Esophagus squamous epithelium (tissue), 5 donors: ENCODE data around the gene DLG2. TPM values are rescaled to one million over a fixed set of nuclear protein-coding genes. Genes with fewer than 3 reads are reported as not detected.

Source experiments
- DNase-seq: peaks from one replicate; lab custom pipeline; 2025; lab: John Stamatoyannopoulos, UW
- H3K27ac ChIP-seq, 4 donors: fragments of 200-600 bp; sonication (generic); one replicate each; pipeline ENCODE4 v1.5.1; 2016 to 2019; ENCODE audit warnings: mild to moderate bottlenecking in 1 of 4
- H3K27me3 ChIP-seq, 4 donors: fragments of 200-600 bp; sonication (generic); 1 replicate in 3 of 4; 2 replicates in 1 of 4; pipeline versions ENCODE4 v1.5.1 to v1.6.0; 2017 to 2021; ENCODE audit warnings: antibody characterized with exemption in 1 of 4
- H3K36me3 ChIP-seq, 3 donors: fragments of 200-600 bp; sonication (generic); one replicate each; pipeline ENCODE4 v1.5.1; 2016 to 2019
- H3K4me1 ChIP-seq, 3 donors: fragments of 200-600 bp; sonication (generic); one replicate each; pipeline ENCODE4 v1.5.1; 2017 to 2019
- H3K4me3 ChIP-seq, 4 donors: fragments of 200-600 bp; sonication (generic); 1 replicate in 3 of 4; 2 replicates in 1 of 4; pipeline ENCODE4 v1.5.1; 2016 to 2019; ENCODE audit warnings: mild to moderate bottlenecking in 2 of 4, moderate library complexity in 1 of 4
- H3K9me3 ChIP-seq, 3 donors: fragments of 200-600 bp; sonication (generic); one replicate each; pipeline ENCODE4 v1.5.1; 2016 to 2019
- POLR2A ChIP-seq, 4 donors: fragments of 450-650 bp; IDR thresholded peaks; one replicate each; pipeline ENCODE4 v1.6.1; 2017; ENCODE audit warnings: antibody characterized with exemption in 4 of 4, mild to moderate bottlenecking in 4 of 4, moderate library complexity in 3 of 4
- WGBS, 2 donors: methylation state at CpG; one replicate each; pipeline ENCODE4 v1.1.5; 2018; 5-methylcytosine and 5-hydroxymethylcytosine counted together
- intact Hi-C: fragments of 100-400 bp; cut with DNase I; formaldehyde crosslinking; loops from one replicate; pipeline ENCODE4 v1.15.0; 2022
- total RNA-seq, 4 donors: library from RNA; depleted of rRNA; stranded (reverse); fragments of >200 nt; gene quantifications; one replicate each; pipeline ENCODE4 v1.1.0, GENCODE V29; 2016
- TF ChIP-seq, protein P1 (sequence below), 6 experiments: fragments of 450-650 bp in 4 of 6; fragments of 200-600 bp in 2 of 6; sonication (generic) in 2 of 6; IDR thresholded peaks; one replicate each; pipeline ENCODE4 v1.5.1; 2016 to 2019; ENCODE audit warnings: antibody characterized with exemption in 6 of 6, mild to moderate bottlenecking in 4 of 6, moderate library complexity in 4 of 6
- donor health status: DM: yes; HTN: yes; CAD: no.

DLG2 gene
- total RNA-seq, 4 donors from 2014 or later = 2.9 to 27.7 (median 12.6) TPM

DNA sequence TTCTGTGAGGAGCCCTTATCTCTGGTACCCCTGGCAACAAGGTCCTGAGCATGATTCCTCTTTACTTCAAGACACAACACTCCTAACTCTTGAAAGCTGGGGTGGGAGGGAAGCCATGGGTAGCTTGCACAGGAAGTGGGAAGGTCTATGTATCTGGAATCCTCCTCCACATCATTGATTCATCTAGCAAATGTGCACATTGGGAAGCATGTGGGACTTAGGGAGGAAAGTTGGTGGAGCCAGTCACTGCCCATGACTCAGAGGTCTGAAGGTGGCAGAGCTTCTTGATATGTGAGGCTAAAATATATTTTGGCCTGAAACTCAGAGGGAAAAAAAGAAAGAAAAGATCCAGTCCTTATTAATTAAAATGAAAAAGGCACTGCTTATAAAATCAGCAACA, 1000.9 kb downstream of the DLG2 start:
- H3K27ac ChIP-seq = no peak overlapping the region
- TF ChIP-seq, protein P1, sequence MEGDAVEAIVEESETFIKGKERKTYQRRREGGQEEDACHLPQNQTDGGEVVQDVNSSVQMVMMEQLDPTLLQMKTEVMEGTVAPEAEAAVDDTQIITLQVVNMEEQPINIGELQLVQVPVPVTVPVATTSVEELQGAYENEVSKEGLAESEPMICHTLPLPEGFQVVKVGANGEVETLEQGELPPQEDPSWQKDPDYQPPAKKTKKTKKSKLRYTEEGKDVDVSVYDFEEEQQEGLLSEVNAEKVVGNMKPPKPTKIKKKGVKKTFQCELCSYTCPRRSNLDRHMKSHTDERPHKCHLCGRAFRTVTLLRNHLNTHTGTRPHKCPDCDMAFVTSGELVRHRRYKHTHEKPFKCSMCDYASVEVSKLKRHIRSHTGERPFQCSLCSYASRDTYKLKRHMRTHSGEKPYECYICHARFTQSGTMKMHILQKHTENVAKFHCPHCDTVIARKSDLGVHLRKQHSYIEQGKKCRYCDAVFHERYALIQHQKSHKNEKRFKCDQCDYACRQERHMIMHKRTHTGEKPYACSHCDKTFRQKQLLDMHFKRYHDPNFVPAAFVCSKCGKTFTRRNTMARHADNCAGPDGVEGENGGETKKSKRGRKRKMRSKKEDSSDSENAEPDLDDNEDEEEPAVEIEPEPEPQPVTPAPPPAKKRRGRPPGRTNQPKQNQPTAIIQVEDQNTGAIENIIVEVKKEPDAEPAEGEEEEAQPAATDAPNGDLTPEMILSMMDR (IDR thresholded peaks at IDR 0.05) = no peak
- no peak for TF ChIP-seq POLR2A (IDR thresholded peaks at IDR 0.05)
- no peaks in the 10 kb centered on the region for H3K36me3 ChIP-seq
- intact Hi-C loops = no loop called here
- DNase-seq = no peak
- no peaks in the 10 kb centered on the region for H3K27me3 ChIP-seq
- no peak overlapping the region for H3K4me3 ChIP-seq
- H3K9me3 ChIP-seq = no peaks in the 10 kb centered on the region
- H3K4me1 ChIP-seq = no peaks in the 10 kb centered on the region

DNA sequence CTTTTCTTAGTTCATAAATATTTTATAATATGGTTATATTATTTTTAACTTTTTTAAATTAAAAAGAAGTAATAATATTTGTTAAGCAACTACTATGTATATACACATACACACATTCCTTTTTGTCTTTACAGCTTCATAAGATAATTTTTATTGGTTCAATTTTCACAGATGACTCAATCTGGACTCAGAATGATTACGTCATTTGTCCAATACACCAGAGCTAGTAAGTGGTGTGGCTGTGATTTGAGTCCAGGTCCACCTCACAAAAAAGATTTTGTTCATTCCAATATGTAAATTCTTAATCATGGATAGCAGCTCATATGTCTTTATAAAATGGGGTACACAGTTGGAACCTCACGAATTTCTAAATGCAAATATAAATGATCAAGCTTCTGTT, 1014.5 kb downstream of the DLG2 start:
- no peak overlapping the region for H3K27ac ChIP-seq
- intact Hi-C loops = no loop called here
- no peaks in the 10 kb centered on the region for H3K36me3 ChIP-seq

DNA sequence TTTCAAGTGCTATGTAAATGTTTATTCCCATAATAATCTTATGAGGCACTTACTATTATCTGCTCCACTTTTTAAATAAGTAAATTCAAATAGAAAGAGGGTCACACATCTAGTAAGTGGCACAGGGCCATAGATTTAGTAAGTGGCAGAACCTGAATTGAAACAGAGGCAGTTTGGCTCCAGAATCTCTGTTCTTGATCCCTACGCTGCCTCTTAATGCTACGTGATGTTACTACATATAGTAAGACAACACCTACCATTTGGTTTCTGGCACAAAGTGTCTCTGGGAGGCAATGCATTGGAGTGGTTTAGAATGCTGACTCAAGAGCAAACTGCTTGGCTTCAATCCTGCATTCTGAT, 1018.3 kb downstream of the DLG2 start:
- Histone ChIP-seq H3K4me1 (no peaks in the 10 kb centered on the region), H3K27ac (no peak overlapping the region), H3K9me3 (no peaks in the 10 kb centered on the region), H3K36me3 (no peaks in the 10 kb centered on the region), H3K4me3 (no peak overlapping the region), H3K27me3 (no peaks in the 10 kb centered on the region)
- DNase-seq = no peak
- 89% methylated on average over 2 of the region's 2 CpGs for WGBS, 2 donors
- TF ChIP-seq, protein P1 (IDR thresholded peaks at IDR 0.05) = no peak
- TF ChIP-seq POLR2A (IDR thresholded peaks at IDR 0.05) = no peak
- intact Hi-C loops = no loop called here

More for the DNA sequence above, 1014.5 kb downstream of the DLG2 start:
- Histone ChIP-seq H3K4me3 (no peak overlapping the region), H3K9me3 (no peaks in the 10 kb centered on the region), H3K27me3 (no peaks in the 10 kb centered on the region), H3K4me1 (no peaks in the 10 kb centered on the region)
- DNase-seq = no peak
- 45 to 56% methylated on average over 2 of the region's 2 CpGs for WGBS, 2 donors
- TF ChIP-seq POLR2A (IDR thresholded peaks at IDR 0.05) = no peak
- TF ChIP-seq, protein P1 (IDR thresholded peaks at IDR 0.05) = no peak

DNA sequence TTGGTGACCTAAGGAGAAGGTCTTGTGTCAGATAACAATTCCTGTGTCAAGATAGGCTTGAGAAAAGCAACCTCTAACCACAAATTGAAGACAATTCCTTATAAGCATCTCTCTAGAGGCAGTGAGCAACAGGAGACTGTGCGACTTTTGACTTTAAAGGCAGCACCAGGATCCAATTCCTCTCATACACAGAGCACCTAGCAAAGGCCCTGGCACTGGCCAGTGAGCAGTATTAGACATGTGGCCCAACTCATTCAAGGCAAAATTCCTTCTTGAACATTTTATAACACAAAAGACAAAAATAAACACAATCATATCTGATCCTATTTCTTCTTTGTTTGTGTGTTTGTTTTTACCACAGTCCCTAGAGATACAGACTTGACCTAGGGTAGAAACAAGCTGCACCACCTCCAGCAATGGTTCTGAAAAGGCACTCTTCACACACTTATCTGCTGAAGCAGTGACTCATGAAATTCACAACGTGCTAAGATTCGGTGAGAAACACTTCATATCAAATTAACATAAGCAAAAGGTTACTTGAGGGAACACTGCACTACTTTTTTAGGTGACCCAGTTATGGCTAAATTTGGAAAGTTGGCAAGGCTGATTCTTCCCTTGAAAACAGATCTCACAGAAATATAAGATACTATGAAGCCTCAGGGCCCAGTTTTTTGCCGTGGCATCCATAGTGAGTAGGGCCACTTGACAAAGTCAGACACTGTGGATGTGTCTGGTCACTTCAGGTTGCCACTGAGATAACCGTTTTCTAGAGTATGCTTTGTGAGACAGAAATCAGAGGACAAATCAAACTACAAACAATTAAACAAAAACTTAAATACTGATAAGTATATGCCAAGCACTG, 1018.9 kb downstream of the DLG2 start:
- intact Hi-C loops = no loop called here

DNA sequence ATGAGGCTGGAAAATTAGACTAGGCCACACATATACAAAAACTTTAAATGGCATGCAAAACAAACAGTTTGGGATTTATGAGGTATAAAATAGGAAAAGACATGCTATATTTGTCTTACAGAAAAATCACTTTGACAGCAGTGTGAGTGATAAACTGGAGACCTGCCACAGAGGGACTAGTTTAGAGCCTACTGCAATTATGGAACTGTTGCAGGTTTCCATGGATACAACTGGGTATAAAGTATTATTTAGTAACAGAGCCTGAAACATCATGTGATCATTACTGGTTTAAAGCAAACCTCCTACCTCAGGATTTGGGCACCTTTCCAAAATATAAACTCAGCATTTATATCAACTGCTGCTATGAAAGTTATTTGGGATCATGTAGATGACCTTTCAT, 1032.5 kb downstream of the DLG2 start:
- no peaks in the 10 kb centered on the region for H3K4me1 ChIP-seq
- no peak overlapping the region for H3K27ac ChIP-seq
- H3K27me3 ChIP-seq = no peaks in the 10 kb centered on the region
- H3K36me3 ChIP-seq = no peaks in the 10 kb centered on the region
- no peak overlapping the region for H3K4me3 ChIP-seq
- TF ChIP-seq, protein P1 (IDR thresholded peaks at IDR 0.05) = no peak
- TF ChIP-seq POLR2A (IDR thresholded peaks at IDR 0.05) = no peak
- intact Hi-C loops = no loop called here
- H3K9me3 ChIP-seq = no peaks in the 10 kb centered on the region
- no peak for DNase-seq

More for the DNA sequence above, 1018.9 kb downstream of the DLG2 start:
- 54 to 60% methylated on average over 5 of the region's 5 CpGs for WGBS, 2 donors
- no peak for DNase-seq
- no peak overlapping the region for H3K27ac ChIP-seq
- no peak for TF ChIP-seq POLR2A (IDR thresholded peaks at IDR 0.05)
- TF ChIP-seq, protein P1 (IDR thresholded peaks at IDR 0.05) = no peak
- no peaks in the 10 kb centered on the region for H3K4me1 ChIP-seq
- no peak overlapping the region for H3K4me3 ChIP-seq
- H3K36me3 ChIP-seq = no peaks in the 10 kb centered on the region
- no peaks in the 10 kb centered on the region for H3K9me3 ChIP-seq
- no peaks in the 10 kb centered on the region for H3K27me3 ChIP-seq
